Activated CD4-positive, alpha-beta memory T cell treated with anti-CD3 and anti-CD28 coated beads, Interleukin-2, amount 10 ng/mL, durations not matched to agents 7 days and 5 days (primary cell): ENCODE data around the gene COL1A1. TPM values are rescaled to one million over a fixed set of nuclear protein-coding genes. Genes with fewer than 3 reads are reported as not detected.

Source experiments
- CTCF ChIA-PET: fragments of 350-600 bp; sonication (Branson Sonifier 250); formaldehyde crosslinking; loops from one replicate; lab custom pipeline; 2021; ENCODE audit warnings: antibody characterized with exemption, inconsistent platforms; lab: Charles Lee
- POLR2A ChIA-PET: fragments of 350-600 bp; sonication (Branson Sonifier 250); formaldehyde crosslinking; loops from one replicate; lab custom pipeline; 2021; ENCODE audit warnings: antibody characterized with exemption; lab: Charles Lee
- DNase-seq: peaks from one replicate; pipeline ENCODE4 v3.0.0-alpha.2; 2020
- H3K27ac Mint-ChIP-seq: one replicate; pipeline ENCODE4 v1.8.0; 2021; ENCODE audit warnings: mild to moderate bottlenecking, mixed read lengths
- H3K27me3 Mint-ChIP-seq: one replicate; pipeline ENCODE4 v1.8.0; 2021; ENCODE audit warnings: mixed read lengths
- H3K36me3 Mint-ChIP-seq: one replicate; pipeline ENCODE4 v1.8.0; 2021; ENCODE audit warnings: low read depth, mixed read lengths
- H3K4me1 Mint-ChIP-seq: one replicate; pipeline ENCODE4 v1.8.0; 2021; ENCODE audit warnings: mixed read lengths
- H3K4me3 Mint-ChIP-seq: one replicate; pipeline ENCODE4 v1.8.0; 2021; ENCODE audit warnings: mild to moderate bottlenecking, mixed read lengths
- H3K9me3 Mint-ChIP-seq: one replicate; pipeline ENCODE4 v1.8.0; 2021; ENCODE audit warnings: mixed read lengths
- total RNA-seq, 2 experiments: library from RNA; stranded (reverse); gene quantifications; one replicate each; pipeline ENCODE4 v1.2.3, GENCODE V29; 2021

Gene COL1A1
- total RNA-seq, 2 experiments from 2014 or later = 0.50 to 0.55 TPM

DNA sequence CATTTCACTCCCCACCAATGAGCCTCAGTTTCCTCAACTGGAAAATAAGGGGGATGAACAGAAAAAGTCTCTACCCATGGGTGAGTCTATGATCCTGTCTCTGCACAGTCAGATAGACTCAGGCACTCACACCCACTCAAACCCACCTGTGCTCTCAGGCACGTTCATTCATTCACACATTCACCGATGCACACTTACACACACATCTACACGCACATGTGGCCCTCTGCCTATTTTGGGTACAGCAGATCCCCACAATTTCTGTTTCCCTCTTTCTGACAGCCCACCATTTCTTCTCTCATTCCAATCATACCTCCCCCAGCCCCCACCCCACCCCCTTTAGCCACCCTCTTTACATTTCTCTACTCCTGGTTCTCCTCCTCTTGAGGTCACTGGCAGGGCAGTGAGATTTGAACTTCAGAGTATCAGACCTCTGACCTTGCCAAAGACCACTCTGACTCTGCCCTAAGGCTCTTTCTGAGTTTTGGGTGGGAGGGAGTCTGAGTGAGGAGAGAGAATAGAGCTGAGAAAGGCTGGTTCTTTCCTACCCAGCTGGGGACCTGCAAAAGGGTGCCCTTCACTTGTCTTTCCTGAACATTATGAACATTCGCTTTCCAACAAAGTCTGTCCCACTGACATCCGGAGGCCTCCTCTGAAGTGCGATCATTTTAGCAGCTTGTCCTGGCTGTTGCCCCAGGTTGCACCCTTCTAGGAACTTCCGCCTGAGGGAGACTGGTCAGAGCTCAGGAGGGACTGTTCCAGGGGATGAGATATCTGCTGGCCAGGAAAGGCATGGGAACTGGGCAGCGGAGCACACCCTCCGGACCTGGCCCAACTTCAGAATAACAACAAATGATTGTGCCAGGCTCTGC is 10.1 kb upstream of the COL1A1 start:
- ChIA-PET POLR2A (no interaction called here), CTCF (interaction anchor here (1.2 to 2.2 kb wide), 4 partner anchors 9 to 117 kb away, joined by 3 to 15 read pairs (median 4); partner anchors contain the start of genes COL1A1 and PDK2)
- H3K36me3 Mint-ChIP-seq = no peaks in the 10 kb centered on the region

DNA sequence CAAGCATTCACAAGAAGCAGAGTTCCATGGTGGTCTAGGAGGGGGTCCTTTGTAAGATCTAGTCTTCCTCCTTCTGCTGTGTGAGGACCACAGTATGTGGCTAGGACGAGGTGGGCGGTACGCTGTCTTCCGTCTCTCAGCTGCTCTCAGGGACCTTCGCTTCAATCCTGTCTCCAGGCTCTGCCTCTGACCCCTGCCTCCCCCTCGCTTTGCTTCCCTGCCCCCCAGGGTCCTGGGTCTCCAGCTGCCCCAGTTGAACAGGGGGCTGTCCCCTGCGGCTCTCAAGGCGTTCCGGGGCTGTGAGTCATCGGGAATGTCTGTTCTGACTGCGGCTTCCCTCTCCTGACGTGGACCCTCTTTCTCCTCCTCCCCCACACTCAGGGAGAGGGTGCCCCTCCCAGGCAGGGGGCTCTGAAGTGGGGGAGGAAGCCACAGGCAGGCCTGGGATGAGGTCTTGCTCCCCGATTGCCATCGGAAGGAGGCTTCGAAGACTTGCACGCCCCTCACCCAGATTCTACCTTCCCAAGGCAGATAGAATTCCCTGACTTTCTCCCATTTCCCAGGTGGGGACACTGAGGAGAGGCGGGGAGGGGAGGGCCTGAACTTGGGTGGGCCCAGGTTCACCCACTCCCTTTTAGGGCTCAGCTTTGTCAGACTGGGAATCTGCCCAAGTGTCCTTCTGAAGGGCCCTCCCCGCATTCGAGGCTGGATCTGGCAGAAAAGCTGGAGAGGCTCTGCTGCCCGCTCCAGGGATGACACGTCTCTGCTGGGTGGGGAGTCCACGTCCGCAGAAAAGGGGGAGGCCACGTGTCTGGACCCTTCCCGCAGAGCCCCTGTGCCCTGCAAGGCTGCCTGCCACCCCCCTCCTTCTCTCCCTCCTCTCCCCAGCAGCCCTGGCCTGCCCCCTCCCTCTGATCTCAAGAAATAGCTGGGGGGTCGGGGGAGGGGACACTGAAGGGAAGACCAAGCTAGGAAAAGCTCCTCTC is 9.1 kb upstream of the COL1A1 start:
- no peak for DNase-seq
- POLR2A ChIA-PET = no interaction called here
- Mint-ChIP-seq H3K9me3 (no peaks in the 10 kb centered on the region), H3K4me1 (peaks cover 11% of the 10 kb centered on the region), H3K4me3 (no peak overlapping the region), H3K36me3 (no peaks in the 10 kb centered on the region), H3K27me3 (peaks cover 60% of the 10 kb centered on the region), H3K27ac (no peak overlapping the region)
- CTCF ChIA-PET = interaction anchor here (1.1 kb wide), 1 partner anchor 14 kb away, joined by 3 read pairs; no protein-coding TSS in a partner anchor

More for the DNA sequence above, 10.1 kb upstream of the COL1A1 start:
- Mint-ChIP-seq H3K27me3 (peaks cover 56% of the 10 kb centered on the region), H3K4me3 (no peak overlapping the region), H3K27ac (no peak overlapping the region), H3K4me1 (peaks cover 11% of the 10 kb centered on the region), H3K9me3 (no peaks in the 10 kb centered on the region)
- no peak for DNase-seq

DNA sequence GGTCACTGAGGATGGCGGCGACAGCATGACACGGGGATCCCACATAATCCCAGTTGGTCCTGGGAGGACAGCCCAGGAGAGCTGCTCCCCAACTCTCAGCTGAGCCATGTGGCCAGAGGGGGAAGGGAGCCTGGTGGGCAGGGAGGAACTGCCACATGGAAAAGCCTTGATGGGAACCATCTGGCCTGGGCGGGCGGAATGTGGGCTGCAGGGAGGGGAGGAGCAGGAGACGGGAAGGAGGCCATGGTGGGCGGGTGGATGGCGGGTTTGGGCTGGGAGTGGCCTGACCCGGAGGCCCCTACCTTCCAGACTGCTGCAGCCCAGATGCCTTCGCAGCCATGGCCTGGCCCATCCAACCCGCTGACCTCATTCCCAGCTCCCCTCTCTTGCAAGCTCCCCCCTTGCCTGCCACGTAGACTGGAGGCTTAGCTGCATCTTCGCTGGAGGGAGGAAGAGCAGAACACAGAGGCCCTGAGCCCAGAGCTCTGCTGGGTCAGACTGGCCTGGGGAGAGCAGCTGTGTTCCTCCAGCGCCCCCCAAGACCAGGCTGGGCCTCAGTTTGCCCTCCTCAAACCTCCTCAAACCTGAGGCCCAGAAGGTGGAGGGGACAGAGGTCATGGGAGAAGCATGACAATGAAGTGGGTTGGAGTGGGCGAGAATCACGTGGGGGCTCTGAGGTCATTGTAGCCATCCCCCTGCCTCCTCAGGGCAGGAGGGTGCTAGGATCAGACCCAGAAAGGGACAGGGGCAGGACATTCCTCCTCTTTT is 8.2 kb upstream of the COL1A1 start:
- Mint-ChIP-seq H3K4me3 (no peak overlapping the region), H3K27ac (no peak overlapping the region), H3K4me1 (peaks cover 11% of the 10 kb centered on the region), H3K9me3 (no peaks in the 10 kb centered on the region), H3K27me3 (peaks cover 62% of the 10 kb centered on the region), H3K36me3 (no peaks in the 10 kb centered on the region)
- ChIA-PET CTCF (interaction anchor here (0.8 to 1.1 kb wide), 2 partner anchors 9 to 13 kb away, joined by 3 read pairs; partner anchors contain the start of gene COL1A1), POLR2A (no interaction called here)
- no peak for DNase-seq

DNA sequence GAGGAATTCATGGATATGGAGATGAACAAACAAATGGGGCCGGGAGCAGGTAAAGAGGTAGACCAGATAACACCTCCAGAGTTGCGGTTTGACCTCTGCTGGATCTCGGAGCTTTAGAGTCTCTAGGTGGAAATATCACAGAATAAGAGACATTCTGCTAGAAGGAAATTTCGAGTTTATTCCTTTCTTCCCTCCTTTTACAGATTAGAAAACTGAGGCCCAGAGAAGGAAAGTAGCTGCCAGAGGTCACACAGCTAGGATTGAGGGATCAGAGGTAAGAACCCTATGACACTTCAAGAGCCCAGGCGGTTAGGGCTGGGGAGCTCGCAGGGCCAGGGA is 7.7 kb upstream of the COL1A1 start:
- Mint-ChIP-seq H3K4me1 (peaks cover 11% of the 10 kb centered on the region), H3K27ac (no peak overlapping the region), H3K4me3 (no peak overlapping the region), H3K36me3 (no peaks in the 10 kb centered on the region), H3K9me3 (no peaks in the 10 kb centered on the region), H3K27me3 (peaks cover 57% of the 10 kb centered on the region)
- CTCF ChIA-PET = interaction anchor here (0.8 to 1.1 kb wide), 2 partner anchors 8 to 13 kb away, joined by 3 read pairs; partner anchors contain the start of gene COL1A1
- POLR2A ChIA-PET = no interaction called here
- DNase-seq = no peak

DNA sequence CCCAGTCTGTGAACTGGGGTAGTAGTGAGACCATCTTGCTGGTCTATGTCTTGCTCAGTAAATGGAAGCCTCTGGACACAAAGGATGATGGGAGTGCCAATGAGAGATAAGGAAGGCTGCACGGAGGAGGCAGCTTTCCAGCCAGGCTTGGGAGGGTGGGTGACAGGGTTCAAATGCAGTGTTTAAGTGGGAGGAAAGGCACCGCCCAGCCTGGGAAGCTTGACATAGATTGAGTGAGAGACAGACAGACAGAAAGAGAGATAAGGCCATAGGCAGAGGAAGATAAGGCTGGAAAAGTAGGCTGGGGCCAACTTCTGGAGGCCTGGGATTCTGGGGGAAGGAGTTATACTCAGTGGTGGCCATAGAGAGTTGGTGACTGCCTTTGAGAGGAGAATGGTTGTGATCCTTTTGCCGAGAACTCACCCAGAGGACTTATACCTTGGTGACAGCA is 7.2 kb upstream of the COL1A1 start:
- Mint-ChIP-seq H3K27ac (no peak overlapping the region), H3K9me3 (no peaks in the 10 kb centered on the region), H3K4me3 (no peak overlapping the region), H3K4me1 (peaks cover 11% of the 10 kb centered on the region), H3K36me3 (no peaks in the 10 kb centered on the region), H3K27me3 (peaks cover 61% of the 10 kb centered on the region)
- no peak for DNase-seq
- POLR2A ChIA-PET = no interaction called here
- CTCF ChIA-PET = no interaction called here

DNA sequence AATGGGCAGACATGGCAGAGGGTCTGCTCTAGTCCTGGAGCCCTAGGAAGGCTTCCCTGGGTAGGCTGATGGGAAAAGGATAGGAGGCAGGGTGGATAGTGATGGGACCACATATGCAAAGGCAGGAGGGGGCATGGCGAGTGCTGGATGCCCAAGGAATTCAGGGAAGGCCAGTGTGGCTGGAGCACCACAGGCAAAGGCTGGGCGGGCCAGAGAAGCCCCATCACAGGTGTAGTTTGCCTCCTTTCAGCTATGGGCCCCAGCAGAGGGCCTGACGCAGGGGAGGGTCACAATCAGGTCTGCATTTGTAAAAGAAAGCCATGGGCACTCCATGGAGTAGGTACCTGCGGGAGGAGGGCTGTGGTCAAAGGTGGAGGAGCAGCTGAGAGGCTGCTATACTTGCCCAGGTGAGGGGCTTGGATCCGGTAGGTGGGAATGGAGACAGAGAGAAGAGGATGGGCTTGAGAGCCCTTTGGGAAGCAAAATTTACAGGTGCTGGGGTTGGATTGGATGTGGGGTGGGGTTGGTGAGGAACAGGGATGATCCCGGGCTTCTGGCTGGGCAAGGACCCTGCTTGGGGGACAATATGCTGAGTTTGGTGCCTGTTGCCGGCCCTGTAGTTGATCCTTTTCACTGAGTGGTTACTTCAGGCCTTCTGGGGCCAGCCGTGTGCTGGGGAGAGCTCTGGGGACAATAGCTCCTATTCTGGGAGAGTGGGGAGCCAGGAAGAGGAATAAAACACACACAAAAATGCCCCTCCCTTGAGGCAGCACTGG is 6.5 kb upstream of the COL1A1 start:
- POLR2A ChIA-PET = no interaction called here
- no peak for DNase-seq
- CTCF ChIA-PET = no interaction called here
- Mint-ChIP-seq H3K36me3 (no peaks in the 10 kb centered on the region), H3K4me3 (no peak overlapping the region), H3K27ac (no peak overlapping the region), H3K4me1 (peaks cover 7% of the 10 kb centered on the region), H3K9me3 (no peaks in the 10 kb centered on the region), H3K27me3 (peaks cover 60% of the 10 kb centered on the region)

DNA sequence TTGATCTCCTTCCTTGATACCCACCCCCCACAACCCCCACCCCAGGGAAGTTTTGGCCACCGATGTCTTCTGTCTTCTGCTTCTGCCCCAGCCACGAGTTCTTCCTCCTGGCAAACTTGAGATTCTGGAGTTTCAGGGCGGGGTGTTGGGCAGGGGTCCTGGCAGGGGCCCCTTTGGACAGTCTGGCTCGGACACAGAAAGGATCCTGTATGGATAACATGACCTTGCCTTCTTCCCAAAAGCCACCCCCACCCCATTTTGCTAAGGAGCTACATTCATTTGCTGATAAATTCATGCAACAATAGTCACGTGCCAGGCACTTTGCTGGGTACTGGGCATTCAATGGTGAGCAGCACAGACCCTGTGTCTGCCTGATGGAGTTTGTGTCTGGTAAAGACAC is 5.9 kb upstream of the COL1A1 start:
- H3K27ac Mint-ChIP-seq = no peak overlapping the region
- POLR2A ChIA-PET = no interaction called here
- CTCF ChIA-PET = no interaction called here
- H3K9me3 Mint-ChIP-seq = no peaks in the 10 kb centered on the region
- no peaks in the 10 kb centered on the region for H3K36me3 Mint-ChIP-seq
- peaks cover 64% of the 10 kb centered on the region for H3K27me3 Mint-ChIP-seq
- no peak overlapping the region for H3K4me3 Mint-ChIP-seq
- no peak for DNase-seq
- peaks cover 2% of the 10 kb centered on the region for H3K4me1 Mint-ChIP-seq

DNA sequence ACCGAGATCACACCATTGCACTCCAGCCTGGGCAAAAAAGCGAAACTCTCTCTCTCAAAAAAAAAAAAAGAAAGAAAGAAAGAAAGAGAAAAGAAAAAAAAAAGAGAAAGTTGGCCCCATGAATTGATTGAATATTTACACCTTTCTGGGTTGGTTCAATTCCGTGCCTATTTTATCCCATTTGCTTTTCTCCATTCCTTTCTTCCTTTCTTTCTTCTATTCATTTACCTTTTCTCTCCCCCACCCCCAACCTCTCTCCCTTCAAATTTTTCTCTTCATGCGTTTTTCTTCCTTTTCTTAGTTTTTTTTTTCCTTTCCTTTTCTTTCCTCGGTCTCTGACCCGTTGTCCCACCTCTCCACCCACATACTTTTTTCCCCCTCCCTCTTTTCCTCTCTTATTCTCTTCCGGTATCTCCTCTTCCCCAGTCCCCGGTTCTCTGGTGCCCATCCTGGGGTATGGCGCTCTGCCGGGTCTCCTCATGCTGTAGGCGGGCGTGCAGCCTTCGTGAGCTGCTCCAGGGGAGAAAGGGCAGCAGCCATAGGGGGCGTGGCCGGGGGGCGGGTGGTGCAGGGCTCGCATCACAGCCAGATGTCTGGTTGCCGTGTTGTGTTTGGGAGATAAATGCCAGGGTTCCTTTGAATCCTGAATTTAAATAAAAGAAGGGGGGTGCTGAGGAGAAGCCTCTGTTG is 5.3 kb upstream of the COL1A1 start:
- H3K4me3 Mint-ChIP-seq = no peak overlapping the region
- no peak for DNase-seq
- POLR2A ChIA-PET = no interaction called here

DNA sequence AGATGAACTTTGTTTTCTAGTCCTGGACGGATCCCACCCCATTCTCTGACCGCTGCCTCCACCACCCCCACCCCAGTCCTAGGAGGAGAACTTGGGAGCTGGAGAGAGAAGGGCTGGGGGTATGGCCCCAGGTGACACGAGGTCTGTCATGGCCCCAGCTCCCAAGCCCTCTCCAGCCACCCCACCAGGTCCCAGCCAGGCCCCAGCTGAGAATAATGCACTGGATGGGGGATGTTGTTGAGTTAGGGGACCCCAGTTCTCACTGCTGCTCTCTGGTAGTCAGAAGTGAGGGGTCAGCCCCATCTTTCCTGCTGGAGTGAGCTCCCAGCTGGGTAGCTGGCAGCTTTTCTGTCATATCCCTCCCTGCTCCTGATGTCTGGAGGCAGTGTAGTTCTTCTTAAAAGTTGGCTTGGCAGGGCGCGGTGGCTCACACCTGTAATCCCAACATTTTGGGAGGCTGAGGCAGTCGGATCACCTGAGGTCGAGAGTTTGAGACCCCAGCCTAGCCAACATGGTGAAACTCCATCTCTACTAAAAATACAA is 4.6 kb upstream of the COL1A1 start:
- CTCF ChIA-PET = interaction anchor here (1.0 kb wide), 1 partner anchor 192 kb away, joined by 3 read pairs; the partner anchor contains the start of gene LRRC59
- Mint-ChIP-seq H3K4me3 (no peak overlapping the region), H3K27me3 (peaks cover 67% of the 10 kb centered on the region), H3K4me1 (peaks cover 4% of the 10 kb centered on the region), H3K9me3 (no peaks in the 10 kb centered on the region), H3K27ac (no peak overlapping the region), H3K36me3 (no peaks in the 10 kb centered on the region)
- POLR2A ChIA-PET = interaction anchor here (1.5 kb wide), 1 partner anchor 111 kb away, joined by 3 read pairs; no protein-coding TSS in a partner anchor
- no peak for DNase-seq

More for the DNA sequence above, 5.3 kb upstream of the COL1A1 start:
- CTCF ChIA-PET = interaction anchor here (1.0 kb wide), 1 partner anchor 191 kb away, joined by 3 read pairs; the partner anchor contains the start of gene LRRC59
- Mint-ChIP-seq H3K4me1 (peaks cover 2% of the 10 kb centered on the region), H3K36me3 (no peaks in the 10 kb centered on the region), H3K9me3 (no peaks in the 10 kb centered on the region), H3K27me3 (peaks cover 66% of the 10 kb centered on the region), H3K27ac (no peak overlapping the region)

DNA sequence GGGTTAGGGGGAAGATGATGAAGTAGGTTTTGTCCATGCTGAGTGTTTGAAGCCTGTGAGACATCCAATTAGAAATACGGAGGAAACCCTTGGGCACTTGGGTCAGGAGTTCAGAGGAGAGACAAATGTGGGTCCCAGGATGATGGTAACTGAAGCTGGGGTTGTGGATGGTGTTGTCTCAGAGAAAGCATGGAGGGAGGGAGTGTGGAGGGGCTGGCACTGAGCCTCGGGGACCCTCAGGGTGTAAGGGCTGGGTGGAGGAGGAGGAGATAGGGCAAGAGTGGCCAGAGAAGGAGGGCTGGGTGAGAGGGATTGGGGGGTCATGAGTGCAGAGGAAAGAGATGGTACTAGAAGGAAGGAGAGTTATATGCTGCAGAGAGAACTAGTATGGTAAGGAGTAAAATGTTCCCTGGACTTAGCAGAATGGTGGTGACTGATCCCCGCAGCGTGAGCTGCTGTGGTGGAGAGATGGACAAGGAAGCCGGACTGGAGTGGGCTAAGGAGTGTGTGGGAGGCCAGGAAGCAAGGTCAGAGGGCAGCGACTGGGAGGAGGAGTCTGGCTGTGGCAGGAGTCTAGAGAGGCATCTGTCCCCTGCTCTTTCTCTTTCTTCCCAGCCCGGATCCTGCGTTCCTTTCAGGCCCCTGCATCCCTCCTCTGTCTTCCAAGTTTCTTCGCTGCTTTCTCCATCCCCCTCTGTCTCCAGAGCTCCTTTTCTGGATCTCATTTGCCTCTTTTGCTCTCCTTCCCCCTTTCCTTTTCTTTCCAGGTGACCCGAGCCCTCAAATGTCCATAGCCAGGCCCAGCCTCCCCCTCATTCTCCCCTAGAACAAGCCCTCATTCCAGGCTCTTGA is 3.9 kb upstream of the COL1A1 start:
- Mint-ChIP-seq H3K36me3 (no peaks in the 10 kb centered on the region), H3K27ac (no peak overlapping the region), H3K4me1 (peaks cover 9% of the 10 kb centered on the region), H3K9me3 (no peaks in the 10 kb centered on the region), H3K4me3 (no peak overlapping the region), H3K27me3 (peaks cover 72% of the 10 kb centered on the region)
- POLR2A ChIA-PET = interaction anchor here (1.5 kb wide), 1 partner anchor 112 kb away, joined by 3 read pairs; no protein-coding TSS in a partner anchor
- no peak for DNase-seq
- CTCF ChIA-PET = interaction anchor here (0.6 to 1.6 kb wide), 4 partner anchors 10 to 193 kb away, joined by 3 to 5 read pairs (median 3); partner anchors contain the start of gene LRRC59
